Stomach (tissue), 4 donors: ENCODE measurements around the gene UBE2G1.

Experiments
- EP300 ChIP-seq: sonication (generic); formaldehyde crosslinking; IDR thresholded peaks from one replicate; pipeline ENCODE4 v1.6.1; 2017; ENCODE audit warnings: antibody characterized with exemption
- POLR2A ChIP-seq, 4 donors: fragments of 450-650 bp; IDR thresholded peaks; one replicate each; pipeline ENCODE4 v1.6.1; 2016; ENCODE audit warnings: antibody characterized with exemption in 4 of 4, control low read depth in 2 of 4, mild to moderate bottlenecking in 1 of 4, moderate library complexity in 1 of 4
- POLR2AphosphoS5 ChIP-seq, 3 donors: sonication (generic); formaldehyde crosslinking; IDR thresholded peaks; one replicate each; pipeline ENCODE4 v1.6.1; 2016; ENCODE audit warnings: antibody characterized with exemption in 3 of 3
- TF ChIP-seq, protein P1 (sequence below), 7 experiments: fragments of 450-650 bp in 4 of 7; fragments of 200-600 bp in 3 of 7; sonication (generic) in 3 of 7; IDR thresholded peaks; one replicate each; pipeline ENCODE4 v1.5.1; 2016 to 2019; ENCODE audit warnings: antibody characterized with exemption in 7 of 7, control low read depth in 2 of 7, mild to moderate bottlenecking in 1 of 7

DNA sequence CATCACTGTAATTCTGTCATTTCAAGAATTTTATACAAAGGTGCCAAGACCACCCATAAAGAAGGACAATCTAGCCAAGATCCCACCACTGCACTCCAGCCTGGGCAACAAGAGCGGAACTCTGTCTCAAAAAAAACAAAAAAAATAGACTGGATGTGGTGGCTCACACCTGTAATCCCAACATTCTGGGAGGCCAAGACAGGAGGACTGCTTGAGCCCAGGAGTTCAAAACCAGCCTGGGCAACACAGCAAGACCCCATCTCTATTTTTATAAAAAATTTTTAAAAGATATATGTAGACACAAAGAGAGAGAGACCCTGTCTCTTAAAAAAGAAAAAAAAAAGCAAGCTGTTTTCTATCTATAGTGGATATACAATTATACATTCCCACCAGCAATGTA lies 8.8 kb downstream of the UBE2G1 start:
- TF ChIP-seq, protein P1, sequence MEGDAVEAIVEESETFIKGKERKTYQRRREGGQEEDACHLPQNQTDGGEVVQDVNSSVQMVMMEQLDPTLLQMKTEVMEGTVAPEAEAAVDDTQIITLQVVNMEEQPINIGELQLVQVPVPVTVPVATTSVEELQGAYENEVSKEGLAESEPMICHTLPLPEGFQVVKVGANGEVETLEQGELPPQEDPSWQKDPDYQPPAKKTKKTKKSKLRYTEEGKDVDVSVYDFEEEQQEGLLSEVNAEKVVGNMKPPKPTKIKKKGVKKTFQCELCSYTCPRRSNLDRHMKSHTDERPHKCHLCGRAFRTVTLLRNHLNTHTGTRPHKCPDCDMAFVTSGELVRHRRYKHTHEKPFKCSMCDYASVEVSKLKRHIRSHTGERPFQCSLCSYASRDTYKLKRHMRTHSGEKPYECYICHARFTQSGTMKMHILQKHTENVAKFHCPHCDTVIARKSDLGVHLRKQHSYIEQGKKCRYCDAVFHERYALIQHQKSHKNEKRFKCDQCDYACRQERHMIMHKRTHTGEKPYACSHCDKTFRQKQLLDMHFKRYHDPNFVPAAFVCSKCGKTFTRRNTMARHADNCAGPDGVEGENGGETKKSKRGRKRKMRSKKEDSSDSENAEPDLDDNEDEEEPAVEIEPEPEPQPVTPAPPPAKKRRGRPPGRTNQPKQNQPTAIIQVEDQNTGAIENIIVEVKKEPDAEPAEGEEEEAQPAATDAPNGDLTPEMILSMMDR (IDR thresholded peaks at IDR 0.05), result no peak
- TF ChIP-seq POLR2AphosphoS5 (IDR thresholded peaks at IDR 0.05), result no peak
- no peak for TF ChIP-seq POLR2A (IDR thresholded peaks at IDR 0.05)
- TF ChIP-seq EP300, result no peak
